Endothelial cell of umbilical vein (primary cell): Measurements from ENCODE around the gene FLT1. TPM values are rescaled to one million over a fixed set of nuclear protein-coding genes. Genes with fewer than 3 reads are reported as not detected.

Source experiments
- BruUV-seq: library from RNA; stranded (reverse); fragments of 400-500 nt; replicated peaks from 2 replicates; lab custom pipeline; 2021; lab: Mats Ljungman, UMichigan
- CTCF ChIA-PET: fragments of 300-600, 350-600 bp; sonication (Branson Sonifier 250); formaldehyde crosslinking; loops from one replicate; lab custom pipeline; 2021; ENCODE audit warnings: antibody characterized with exemption, inconsistent platforms; lab: Charles Lee
- POLR2A ChIA-PET: fragments of 300-600, 350-600 bp; sonication (Branson Sonifier 250); formaldehyde crosslinking; loops from one replicate; lab custom pipeline; 2021; ENCODE audit warnings: antibody characterized with exemption, inconsistent platforms; lab: Charles Lee
- DNase-seq: peaks from one replicate; pipeline ENCODE4 v3.0.0-alpha.2; 2011; ENCODE audit warnings: low read depth, low spot score
- FAIRE-seq: peaks from 2 replicates; lab custom pipeline; 2011; peaks lifted over from hg19 to GRCh38; lab: Jason Lieb, UNC
- H2AFZ ChIP-seq: 2 replicates; pipeline ENCODE4 v1.6.0; 2012; ENCODE audit warnings: low read depth, low read length, control low read depth, inconsistent platforms
- H3K27ac ChIP-seq: 2 replicates; pipeline ENCODE4 v1.5.1; 2011; ENCODE audit warnings: low read depth, mild to moderate bottlenecking, control low read depth, low read length, moderate library complexity; ENCODE audit not compliant: insufficient read depth
- H3K27me3 ChIP-seq, 2 experiments: 2 replicates each; pipeline versions ENCODE4 v1.6.0 to v1.6.1; 2011; ENCODE audit warnings: low read length in 2 of 2, mixed read lengths in 1 of 2; ENCODE audit not compliant: control insufficient read depth in 2 of 2, insufficient read depth in 2 of 2
- H3K36me3 ChIP-seq, 2 experiments: 2 replicates in 1 of 2; 3 replicates in 1 of 2; pipeline ENCODE4 v1.5.1; 2011; ENCODE audit warnings: low read length in 2 of 2, mild to moderate bottlenecking in 1 of 2, moderate library complexity in 1 of 2; ENCODE audit not compliant: control insufficient read depth in 2 of 2, insufficient read depth in 2 of 2; ENCODE audit errors: extremely low read depth in 1 of 2
- H3K4me1 ChIP-seq: 3 replicates; pipeline ENCODE4 v1.5.1; 2011; ENCODE audit warnings: mild to moderate bottlenecking, low read length; ENCODE audit not compliant: control insufficient read depth, insufficient read depth; ENCODE audit errors: extremely low read depth
- H3K4me2 ChIP-seq: 2 replicates; pipeline ENCODE4 v1.6.1; 2011; ENCODE audit warnings: low read length, control low read depth, mixed read lengths; ENCODE audit not compliant: insufficient read depth
- H3K4me3 ChIP-seq, 3 experiments: fragments of 200-600 bp in 1 of 3; sonication (generic), shearing (Covaris generic) in 1 of 3; replicated peaks in 1 of 3; 2 replicates each; pipeline ENCODE4 v1.5.1; 2011 to 2016; ENCODE audit warnings: control low read depth in 3 of 3, low read length in 3 of 3, mild to moderate bottlenecking in 2 of 3, inconsistent platforms in 1 of 3, low read depth in 1 of 3, moderate library complexity in 1 of 3; ENCODE audit not compliant: insufficient read depth in 1 of 3
- H3K79me2 ChIP-seq: 2 replicates; pipeline ENCODE4 v1.6.0; 2012; ENCODE audit warnings: low read length, inconsistent platforms; ENCODE audit not compliant: control insufficient read depth, insufficient read depth
- H3K9ac ChIP-seq: replicated peaks from 2 replicates; pipeline ENCODE3; 2011; ENCODE audit warnings: low read length, control low read depth; ENCODE audit not compliant: insufficient read depth; ENCODE audit errors: extremely low read depth
- H3K9me1 ChIP-seq: replicated peaks from 3 replicates; pipeline ENCODE4 v1.6.0; 2011; ENCODE audit warnings: mild to moderate bottlenecking, low read length; ENCODE audit not compliant: control insufficient read depth, insufficient read depth; ENCODE audit errors: extremely low read depth
- H3K9me3 ChIP-seq: replicated peaks from 2 replicates; pipeline ENCODE4 v1.5.1; 2012; ENCODE audit warnings: low read length, inconsistent platforms; ENCODE audit not compliant: control insufficient read depth, insufficient read depth
- H4K20me1 ChIP-seq: replicated peaks from 2 replicates; pipeline ENCODE3; 2011; ENCODE audit warnings: mild to moderate bottlenecking, low read length; ENCODE audit not compliant: control insufficient read depth, insufficient read depth; ENCODE audit errors: extremely low read depth
- EZH2 ChIP-seq: IDR thresholded peaks from 2 replicates; pipeline ENCODE4 v1.6.1; 2012; ENCODE audit warnings: borderline replicate concordance, low read depth, mild to moderate bottlenecking, moderate library complexity, low read length, inconsistent platforms; ENCODE audit not compliant: severe bottlenecking
- FOS ChIP-seq: IDR thresholded peaks from 2 replicates; pipeline ENCODE4 v1.6.1; 2011; ENCODE audit warnings: mild to moderate bottlenecking, low read length, moderate library complexity, borderline replicate concordance; ENCODE audit not compliant: insufficient read depth
- GATA2 ChIP-seq: IDR thresholded peaks from 2 replicates; pipeline ENCODE4 v1.7.0; 2011; ENCODE audit warnings: low read depth, mild to moderate bottlenecking, moderate library complexity, mixed read lengths, low read length; ENCODE audit not compliant: insufficient read length, insufficient read depth
- JUN ChIP-seq: IDR thresholded peaks from 2 replicates; pipeline ENCODE4 v1.6.1; 2011; ENCODE audit warnings: borderline replicate concordance, low read depth; ENCODE audit not compliant: insufficient read length, insufficient read depth
- MYC ChIP-seq: IDR thresholded peaks from one replicate; pipeline ENCODE4 v1.6.1; 2011; ENCODE audit warnings: mild to moderate bottlenecking, low read depth, low read length
- POLR2A ChIP-seq: IDR thresholded peaks from 2 replicates; pipeline ENCODE4 v1.6.1; 2012; ENCODE audit warnings: low read depth, mild to moderate bottlenecking, control low read depth, low read length
- POLR2AphosphoS5 ChIP-seq: IDR thresholded peaks from 2 replicates; pipeline ENCODE4 v1.6.1; 2012; ENCODE audit warnings: low read depth, mild to moderate bottlenecking, control low read depth, low read length, moderate library complexity; ENCODE audit not compliant: insufficient read depth
- dilution Hi-C: fragments of 300-500 bp; cut with MboI; formaldehyde crosslinking; loops from one replicate; pipeline ENCODE4 v1.15.0; 2019; ENCODE audit warnings: low sequenced_read_pairs; ENCODE audit not compliant: extremely low pct_ligation_motif_present
- intact Hi-C: fragments of 100-400 bp; cut with micrococcal nuclease; formaldehyde crosslinking; loops from one replicate; pipeline ENCODE4 v1.10.0; 2022
- polyA plus RNA-seq, 4 experiments: library from polyadenylated mRNA; depleted of rRNA in 3 of 4; stranded (reverse) in 3 of 4; unstranded in 1 of 4; fragments of >200 nt; gene quantifications; 2 replicates each; pipeline versions ENCODE4 v1.2.1 to v1.2.3, GENCODE V29; 2011 to 2012; ENCODE audit warnings: missing spikeins in 1 of 4
- total RNA-seq: library from RNA; stranded (reverse); gene quantifications from 2 replicates; pipeline ENCODE4 v1.2.3, GENCODE V29; 2021
- TF ChIP-seq, protein P1 (sequence below): IDR thresholded peaks from 2 replicates; pipeline ENCODE4 v1.6.1; 2011; ENCODE audit not compliant: insufficient read depth, insufficient read length
- TF ChIP-seq, protein P2 (sequence below), 2 donors: IDR thresholded peaks; 1 replicate in 1 of 2; 2 replicates in 1 of 2; pipeline ENCODE4 v1.5.1; 2011; ENCODE audit warnings: low read length in 2 of 2, mild to moderate bottlenecking in 2 of 2, moderate library complexity in 2 of 2, control low read depth in 1 of 2, inconsistent platforms in 1 of 2, low read depth in 1 of 2; ENCODE audit not compliant: insufficient read depth in 1 of 2; ENCODE audit errors: extremely low read depth in 1 of 2

FLT1 gene
- total and polyA plus RNA-seq, 2 donors (not counting 3 experiments of a cell fraction or from before 2014, with no cell fraction given): 16.0 to 104 TPM

DNA sequence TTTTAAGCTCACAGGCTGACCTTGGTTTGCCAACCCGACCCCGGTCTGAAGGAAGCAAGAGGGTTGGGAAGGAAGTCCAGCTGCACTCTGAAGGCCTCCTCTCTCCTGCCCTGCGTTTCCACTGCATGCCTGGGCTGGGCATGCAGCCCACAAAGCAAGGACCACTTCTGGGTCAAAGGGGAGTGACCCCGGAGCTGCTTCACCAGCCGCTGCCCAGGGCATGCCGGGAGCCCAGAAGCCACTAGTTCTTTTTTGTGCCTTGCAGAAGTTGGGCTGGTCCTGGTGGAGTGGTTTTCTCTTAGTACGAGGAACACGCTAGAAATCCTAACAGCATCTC, 166.7 kb downstream of the FLT1 start:
- TF ChIP-seq GATA2 (no peak), FOS (no peak), JUN (no peak), POLR2AphosphoS5 (no peak), EZH2 (no peak), MYC (no peak), POLR2A (no peak)
- TF ChIP-seq, protein P1, sequence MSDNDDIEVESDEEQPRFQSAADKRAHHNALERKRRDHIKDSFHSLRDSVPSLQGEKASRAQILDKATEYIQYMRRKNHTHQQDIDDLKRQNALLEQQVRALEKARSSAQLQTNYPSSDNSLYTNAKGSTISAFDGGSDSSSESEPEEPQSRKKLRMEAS: no peak
- TF ChIP-seq, protein P2, sequence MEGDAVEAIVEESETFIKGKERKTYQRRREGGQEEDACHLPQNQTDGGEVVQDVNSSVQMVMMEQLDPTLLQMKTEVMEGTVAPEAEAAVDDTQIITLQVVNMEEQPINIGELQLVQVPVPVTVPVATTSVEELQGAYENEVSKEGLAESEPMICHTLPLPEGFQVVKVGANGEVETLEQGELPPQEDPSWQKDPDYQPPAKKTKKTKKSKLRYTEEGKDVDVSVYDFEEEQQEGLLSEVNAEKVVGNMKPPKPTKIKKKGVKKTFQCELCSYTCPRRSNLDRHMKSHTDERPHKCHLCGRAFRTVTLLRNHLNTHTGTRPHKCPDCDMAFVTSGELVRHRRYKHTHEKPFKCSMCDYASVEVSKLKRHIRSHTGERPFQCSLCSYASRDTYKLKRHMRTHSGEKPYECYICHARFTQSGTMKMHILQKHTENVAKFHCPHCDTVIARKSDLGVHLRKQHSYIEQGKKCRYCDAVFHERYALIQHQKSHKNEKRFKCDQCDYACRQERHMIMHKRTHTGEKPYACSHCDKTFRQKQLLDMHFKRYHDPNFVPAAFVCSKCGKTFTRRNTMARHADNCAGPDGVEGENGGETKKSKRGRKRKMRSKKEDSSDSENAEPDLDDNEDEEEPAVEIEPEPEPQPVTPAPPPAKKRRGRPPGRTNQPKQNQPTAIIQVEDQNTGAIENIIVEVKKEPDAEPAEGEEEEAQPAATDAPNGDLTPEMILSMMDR (IDR thresholded peaks at IDR 0.05; ENCODE audit: extremely low read depth in 1 of 2, insufficient read depth in 1 of 2, low read depth in 1 of 2, low read length in 2 of 2): no peak
- intact Hi-C loops (loop anchor here (2.0 kb wide), 1 partner anchor 205 kb away; no protein-coding TSS in a partner anchor), dilution Hi-C loops (no loop called here)
- Histone ChIP-seq H3K4me3 (no peak overlapping the region), H3K79me2 (no peaks in the 10 kb centered on the region), H3K27me3 (no peaks in the 10 kb centered on the region), H3K9me1 (no peaks in the 10 kb centered on the region), H3K9me3 (no peaks in the 10 kb centered on the region), H3K36me3 (no peaks in the 10 kb centered on the region), H3K4me2 (no peak overlapping the region), H2AFZ (no peak overlapping the region), H3K9ac (no peak overlapping the region), H4K20me1 (no peaks in the 10 kb centered on the region), H3K27ac (peak overlapping the region; percentile 98), H3K4me1 (peaks cover 58% of the 10 kb centered on the region)
- POLR2A ChIA-PET: no interaction called here
- DNase-seq: no peak
- CTCF ChIA-PET: interaction anchor here (0.9 to 3.1 kb wide), 11 partner anchors 9 to 312 kb away, joined by 3 to 10 read pairs (median 4); no protein-coding TSS in a partner anchor
- no peak for FAIRE-seq
- no TSS peak for BruUV-seq
